ENCODE data around the gene PCDH9. TPM values are rescaled to one million over a fixed set of nuclear protein-coding genes. Genes with fewer than 3 reads are reported as not detected.

PCDH9 gene
- total RNA-seq, 1 experiment from 2014 or later, result 5.8 TPM

DNA sequence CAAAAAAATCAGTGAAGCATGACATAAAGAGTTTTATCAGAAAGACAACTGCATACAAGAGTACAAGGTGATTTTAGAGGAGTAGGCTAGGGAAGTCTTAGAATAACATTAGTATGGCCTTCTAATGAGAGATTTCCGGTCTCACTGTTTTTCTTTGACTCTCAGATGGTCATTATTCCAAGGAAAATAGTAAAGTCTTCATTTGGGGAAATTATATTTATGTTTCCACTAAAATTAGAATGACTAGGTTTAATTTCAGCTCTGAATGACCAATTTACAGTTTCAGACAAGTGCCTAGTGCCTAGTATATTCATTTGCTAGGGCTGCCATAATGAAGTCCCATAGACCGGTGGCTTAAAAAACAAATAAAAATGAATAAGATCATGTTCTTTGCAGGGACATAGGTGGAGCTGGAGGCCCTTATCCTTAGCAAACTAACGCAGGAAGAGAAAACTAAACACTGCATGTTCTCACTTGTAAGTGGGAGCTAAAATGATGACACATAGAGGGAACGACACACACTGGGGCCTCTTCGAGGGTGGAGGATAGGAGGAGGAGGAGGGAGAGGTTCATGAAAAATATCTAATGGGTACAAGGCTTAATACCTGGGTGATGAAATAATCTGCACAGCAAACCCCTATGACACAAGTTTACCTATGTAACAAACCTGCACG is 303.1 kb downstream of the PCDH9 start:
- POLR2A ChIA-PET (ENCODE audit: low non-redundant PET), result no interaction called here
- no TSS peak for BruUV-seq (replicated peaks)

DNA sequence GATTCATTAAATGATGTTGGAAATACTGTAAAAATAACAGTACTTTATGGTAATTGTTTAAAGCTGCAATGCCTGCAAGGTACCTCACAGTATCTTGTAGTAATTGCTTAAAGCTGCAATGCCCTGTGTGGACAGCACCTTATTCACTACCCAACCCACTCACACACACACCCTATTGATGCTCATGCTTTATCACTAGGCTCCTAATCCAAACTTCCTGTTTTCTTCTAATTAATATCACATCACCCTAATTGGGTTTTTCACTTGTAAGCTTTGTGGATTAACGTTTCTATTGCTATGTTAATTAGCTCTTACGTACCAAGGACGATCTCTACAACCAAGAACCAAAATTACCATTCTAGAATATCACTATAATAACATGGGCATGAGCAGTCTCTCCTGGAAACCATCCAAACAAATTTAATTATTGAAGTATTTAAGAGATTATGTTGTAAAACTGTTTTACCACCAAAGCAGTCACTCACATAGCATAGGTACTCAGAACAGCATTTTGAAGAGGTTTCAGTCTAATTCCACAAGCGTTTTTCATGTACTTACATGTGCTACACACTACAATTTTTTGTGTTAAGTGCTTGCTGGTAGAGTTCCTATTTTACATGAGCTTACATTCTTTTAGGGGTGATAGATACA is 303.8 kb downstream of the PCDH9 start:
- CTCF ChIA-PET, result no interaction called here
- Histone ChIP-seq H3K27ac (ENCODE audit: low read depth, low read length, poor library complexity, severe bottlenecking) (no peak overlapping the region), H3K4me3 (ENCODE audit: low read depth, low read length, poor library complexity, severe bottlenecking) (no peak overlapping the region), H3K27me3 (replicated peaks; ENCODE audit: insufficient read depth, low read depth, low read length, poor library complexity) (no peaks in the 10 kb centered on the region), H3K9me3 (ENCODE audit: low read depth, low read length, poor library complexity, severe bottlenecking) (no peaks in the 10 kb centered on the region), H3K4me1 (ENCODE audit: insufficient read depth, low read length, poor library complexity, severe bottlenecking) (no peaks in the 10 kb centered on the region), H3K36me3 (ENCODE audit: insufficient read depth, low read length, poor library complexity, severe bottlenecking) (no peaks in the 10 kb centered on the region)
- TF ChIP-seq EZH2 (IDR thresholded peaks at IDR 0.05; ENCODE audit: borderline replicate concordance, low read depth, low read length, poor library complexity, severe bottlenecking), result no peak
- TF ChIP-seq, protein P1, sequence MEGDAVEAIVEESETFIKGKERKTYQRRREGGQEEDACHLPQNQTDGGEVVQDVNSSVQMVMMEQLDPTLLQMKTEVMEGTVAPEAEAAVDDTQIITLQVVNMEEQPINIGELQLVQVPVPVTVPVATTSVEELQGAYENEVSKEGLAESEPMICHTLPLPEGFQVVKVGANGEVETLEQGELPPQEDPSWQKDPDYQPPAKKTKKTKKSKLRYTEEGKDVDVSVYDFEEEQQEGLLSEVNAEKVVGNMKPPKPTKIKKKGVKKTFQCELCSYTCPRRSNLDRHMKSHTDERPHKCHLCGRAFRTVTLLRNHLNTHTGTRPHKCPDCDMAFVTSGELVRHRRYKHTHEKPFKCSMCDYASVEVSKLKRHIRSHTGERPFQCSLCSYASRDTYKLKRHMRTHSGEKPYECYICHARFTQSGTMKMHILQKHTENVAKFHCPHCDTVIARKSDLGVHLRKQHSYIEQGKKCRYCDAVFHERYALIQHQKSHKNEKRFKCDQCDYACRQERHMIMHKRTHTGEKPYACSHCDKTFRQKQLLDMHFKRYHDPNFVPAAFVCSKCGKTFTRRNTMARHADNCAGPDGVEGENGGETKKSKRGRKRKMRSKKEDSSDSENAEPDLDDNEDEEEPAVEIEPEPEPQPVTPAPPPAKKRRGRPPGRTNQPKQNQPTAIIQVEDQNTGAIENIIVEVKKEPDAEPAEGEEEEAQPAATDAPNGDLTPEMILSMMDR (conservative IDR thresholded peaks at IDR 0.05; ENCODE audit: low read depth, low read length), result no peak
- DNase-seq (ENCODE audit: low spot score), result no peak
- intact Hi-C loops (cut with micrococcal nuclease; ENCODE audit: unreplicated experiment), result no loop called here
- POLR2A ChIA-PET (ENCODE audit: low non-redundant PET), result no interaction called here
- BruUV-seq (replicated peaks), result no TSS peak

More for the DNA sequence above, 303.1 kb downstream of the PCDH9 start:
- intact Hi-C loops (cut with micrococcal nuclease; ENCODE audit: unreplicated experiment), result no loop called here
- no peaks in the 10 kb centered on the region for H3K9me3 ChIP-seq (ENCODE audit: low read depth, low read length, poor library complexity, severe bottlenecking)
- no peaks in the 10 kb centered on the region for H3K36me3 ChIP-seq (ENCODE audit: insufficient read depth, low read length, poor library complexity, severe bottlenecking)
- no peak overlapping the region for H3K4me3 ChIP-seq (ENCODE audit: low read depth, low read length, poor library complexity, severe bottlenecking)
- no peak overlapping the region for H3K27ac ChIP-seq (ENCODE audit: low read depth, low read length, poor library complexity, severe bottlenecking)
- DNase-seq (ENCODE audit: low spot score), result no peak
- CTCF ChIA-PET, result no interaction called here
- H3K4me1 ChIP-seq (ENCODE audit: insufficient read depth, low read length, poor library complexity, severe bottlenecking), result no peaks in the 10 kb centered on the region
- no peaks in the 10 kb centered on the region for H3K27me3 ChIP-seq (replicated peaks; ENCODE audit: insufficient read depth, low read depth, low read length, poor library complexity)
- TF ChIP-seq, protein P1 (conservative IDR thresholded peaks at IDR 0.05; ENCODE audit: low read depth, low read length), result no peak
- TF ChIP-seq EZH2 (IDR thresholded peaks at IDR 0.05; ENCODE audit: borderline replicate concordance, low read depth, low read length, poor library complexity, severe bottlenecking), result no peak

DNA sequence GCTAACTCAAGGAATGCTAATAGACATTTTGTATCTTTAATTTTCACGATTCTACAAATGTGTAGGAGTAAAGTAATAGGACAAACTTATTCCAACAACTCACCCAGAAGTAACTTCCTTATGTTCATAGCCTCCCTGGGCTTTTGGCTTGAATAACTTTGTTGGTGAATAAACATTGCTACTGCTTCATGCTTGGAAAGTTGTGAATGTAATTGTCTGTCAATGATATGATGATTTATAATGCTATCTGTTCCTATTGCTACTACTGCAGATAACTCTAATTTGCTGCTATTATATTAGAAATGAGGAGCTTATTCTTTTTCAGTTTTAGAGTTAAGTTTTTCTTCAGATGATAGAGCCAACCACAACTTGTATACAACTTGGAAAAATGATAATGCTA is 307.7 kb downstream of the PCDH9 start:
- Histone ChIP-seq H3K4me3 (ENCODE audit: low read depth, low read length, poor library complexity, severe bottlenecking) (no peak overlapping the region), H3K27me3 (replicated peaks; ENCODE audit: insufficient read depth, low read depth, low read length, poor library complexity) (no peaks in the 10 kb centered on the region), H3K9me3 (ENCODE audit: low read depth, low read length, poor library complexity, severe bottlenecking) (no peaks in the 10 kb centered on the region), H3K27ac (ENCODE audit: low read depth, low read length, poor library complexity, severe bottlenecking) (no peak overlapping the region), H3K36me3 (ENCODE audit: insufficient read depth, low read length, poor library complexity, severe bottlenecking) (no peaks in the 10 kb centered on the region), H3K4me1 (ENCODE audit: insufficient read depth, low read length, poor library complexity, severe bottlenecking) (no peaks in the 10 kb centered on the region)
- DNase-seq (ENCODE audit: low spot score), result no peak
- no peak for TF ChIP-seq EZH2 (IDR thresholded peaks at IDR 0.05; ENCODE audit: borderline replicate concordance, low read depth, low read length, poor library complexity, severe bottlenecking)
- TF ChIP-seq, protein P1 (conservative IDR thresholded peaks at IDR 0.05; ENCODE audit: low read depth, low read length), result no peak
- no TSS peak for BruUV-seq (replicated peaks)
- ChIA-PET POLR2A (ENCODE audit: low non-redundant PET) (no interaction called here), CTCF (no interaction called here)
- intact Hi-C loops (cut with micrococcal nuclease; ENCODE audit: unreplicated experiment), result no loop called here

Measured in A673 (cell line).